Ishikawa (cell line): ENCODE results near the gene EML6.

Experiments
- CEBPB ChIP-seq: IDR thresholded peaks from 2 replicates; pipeline ENCODE4 v1.6.1; 2012
- CREB1 ChIP-seq: IDR thresholded peaks from 2 replicates; pipeline ENCODE4 v1.6.1; 2012; ENCODE audit warnings: low read depth
- EGR1 ChIP-seq: IDR thresholded peaks from 2 replicates; pipeline ENCODE4 v1.6.1; 2012
- EP300 ChIP-seq: IDR thresholded peaks from 2 replicates; pipeline ENCODE4 v1.6.1; 2012; ENCODE audit warnings: borderline replicate concordance
- FOXM1 ChIP-seq: IDR thresholded peaks from 2 replicates; pipeline ENCODE4 v1.6.1; 2012; ENCODE audit warnings: low read depth, borderline replicate concordance
- NFIC ChIP-seq: IDR thresholded peaks from 2 replicates; pipeline ENCODE4 v1.6.1; 2012
- RAD21 ChIP-seq: IDR thresholded peaks from 2 replicates; pipeline ENCODE4 v1.6.1; 2012; ENCODE audit warnings: low read depth
- TAF1 ChIP-seq: IDR thresholded peaks from 2 replicates; pipeline ENCODE4 v1.6.1; 2012; ENCODE audit warnings: low read depth, mild to moderate bottlenecking
- TCF12 ChIP-seq: IDR thresholded peaks from 2 replicates; pipeline ENCODE4 v1.6.1; 2012; ENCODE audit warnings: low read depth
- TEAD4 ChIP-seq: IDR thresholded peaks from 2 replicates; pipeline ENCODE4 v1.6.1; 2012
- USF1 ChIP-seq: IDR thresholded peaks from 2 replicates; pipeline ENCODE4 v1.6.1; 2012
- YY1 ChIP-seq: IDR thresholded peaks from 2 replicates; pipeline ENCODE4 v1.6.1; 2012; ENCODE audit warnings: low read depth
- ZBTB7A ChIP-seq: IDR thresholded peaks from 2 replicates; pipeline ENCODE4 v1.6.1; 2012; ENCODE audit warnings: low read depth
- TF ChIP-seq, protein P1 (sequence below): IDR thresholded peaks from 2 replicates; pipeline ENCODE4 v1.6.1; 2012
- TF ChIP-seq, protein P2 (sequence below): IDR thresholded peaks from 2 replicates; pipeline ENCODE4 v1.6.1; 2012; ENCODE audit warnings: low read depth, mild to moderate bottlenecking

EML6 gene

GRCh38 chr2:54880428-54880827 lies 157.0 kb downstream of the EML6 start:
- TF ChIP-seq USF1 (no peak), TEAD4 (no peak), YY1 (no peak), TCF12 (no peak)

DNA sequence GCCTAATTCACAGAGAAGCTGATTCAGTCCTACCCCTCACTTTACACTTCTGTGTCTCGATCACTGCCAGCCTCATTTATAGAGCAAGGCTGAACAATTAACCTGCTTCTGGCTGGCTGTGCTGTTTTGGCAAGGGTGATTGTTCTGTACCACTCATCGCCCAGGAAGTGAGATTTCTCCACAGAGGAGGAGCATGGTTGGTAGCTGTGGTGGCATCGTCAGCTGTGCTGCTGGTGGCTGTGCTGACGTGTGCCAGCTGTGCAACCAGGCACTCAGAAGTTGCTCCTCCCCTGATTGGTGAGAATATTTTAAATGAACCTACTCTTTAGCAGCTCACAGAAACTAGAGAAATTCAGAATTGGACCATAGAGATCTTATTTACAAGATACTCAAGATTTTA lies 158.3 kb downstream of the EML6 start:
- no peak for TF ChIP-seq EGR1
- TF ChIP-seq ZBTB7A: no peak
- TF ChIP-seq NFIC: no peak
- TF ChIP-seq EP300: no peak
- no peak for TF ChIP-seq FOXM1
- TF ChIP-seq YY1: no peak
- TF ChIP-seq, protein P1, sequence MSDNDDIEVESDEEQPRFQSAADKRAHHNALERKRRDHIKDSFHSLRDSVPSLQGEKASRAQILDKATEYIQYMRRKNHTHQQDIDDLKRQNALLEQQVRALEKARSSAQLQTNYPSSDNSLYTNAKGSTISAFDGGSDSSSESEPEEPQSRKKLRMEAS: no peak
- no peak for TF ChIP-seq CEBPB
- no peak for TF ChIP-seq CREB1
- no peak for TF ChIP-seq RAD21
- TF ChIP-seq TAF1: no peak
- TF ChIP-seq TEAD4: no peak
- TF ChIP-seq TCF12: no peak
- no peak for TF ChIP-seq USF1
- TF ChIP-seq, protein P2, sequence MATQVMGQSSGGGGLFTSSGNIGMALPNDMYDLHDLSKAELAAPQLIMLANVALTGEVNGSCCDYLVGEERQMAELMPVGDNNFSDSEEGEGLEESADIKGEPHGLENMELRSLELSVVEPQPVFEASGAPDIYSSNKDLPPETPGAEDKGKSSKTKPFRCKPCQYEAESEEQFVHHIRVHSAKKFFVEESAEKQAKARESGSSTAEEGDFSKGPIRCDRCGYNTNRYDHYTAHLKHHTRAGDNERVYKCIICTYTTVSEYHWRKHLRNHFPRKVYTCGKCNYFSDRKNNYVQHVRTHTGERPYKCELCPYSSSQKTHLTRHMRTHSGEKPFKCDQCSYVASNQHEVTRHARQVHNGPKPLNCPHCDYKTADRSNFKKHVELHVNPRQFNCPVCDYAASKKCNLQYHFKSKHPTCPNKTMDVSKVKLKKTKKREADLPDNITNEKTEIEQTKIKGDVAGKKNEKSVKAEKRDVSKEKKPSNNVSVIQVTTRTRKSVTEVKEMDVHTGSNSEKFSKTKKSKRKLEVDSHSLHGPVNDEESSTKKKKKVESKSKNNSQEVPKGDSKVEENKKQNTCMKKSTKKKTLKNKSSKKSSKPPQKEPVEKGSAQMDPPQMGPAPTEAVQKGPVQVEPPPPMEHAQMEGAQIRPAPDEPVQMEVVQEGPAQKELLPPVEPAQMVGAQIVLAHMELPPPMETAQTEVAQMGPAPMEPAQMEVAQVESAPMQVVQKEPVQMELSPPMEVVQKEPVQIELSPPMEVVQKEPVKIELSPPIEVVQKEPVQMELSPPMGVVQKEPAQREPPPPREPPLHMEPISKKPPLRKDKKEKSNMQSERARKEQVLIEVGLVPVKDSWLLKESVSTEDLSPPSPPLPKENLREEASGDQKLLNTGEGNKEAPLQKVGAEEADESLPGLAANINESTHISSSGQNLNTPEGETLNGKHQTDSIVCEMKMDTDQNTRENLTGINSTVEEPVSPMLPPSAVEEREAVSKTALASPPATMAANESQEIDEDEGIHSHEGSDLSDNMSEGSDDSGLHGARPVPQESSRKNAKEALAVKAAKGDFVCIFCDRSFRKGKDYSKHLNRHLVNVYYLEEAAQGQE: no peak

GRCh38 chr2:54885891-54886290 lies 162.4 kb downstream of the EML6 start:
- no peak for TF ChIP-seq FOXM1
- TF ChIP-seq, protein P1: no peak
- no peak for TF ChIP-seq YY1
- TF ChIP-seq NFIC: no peak
- TF ChIP-seq CREB1: no peak
- TF ChIP-seq RAD21: no peak
- TF ChIP-seq EP300: no peak

DNA sequence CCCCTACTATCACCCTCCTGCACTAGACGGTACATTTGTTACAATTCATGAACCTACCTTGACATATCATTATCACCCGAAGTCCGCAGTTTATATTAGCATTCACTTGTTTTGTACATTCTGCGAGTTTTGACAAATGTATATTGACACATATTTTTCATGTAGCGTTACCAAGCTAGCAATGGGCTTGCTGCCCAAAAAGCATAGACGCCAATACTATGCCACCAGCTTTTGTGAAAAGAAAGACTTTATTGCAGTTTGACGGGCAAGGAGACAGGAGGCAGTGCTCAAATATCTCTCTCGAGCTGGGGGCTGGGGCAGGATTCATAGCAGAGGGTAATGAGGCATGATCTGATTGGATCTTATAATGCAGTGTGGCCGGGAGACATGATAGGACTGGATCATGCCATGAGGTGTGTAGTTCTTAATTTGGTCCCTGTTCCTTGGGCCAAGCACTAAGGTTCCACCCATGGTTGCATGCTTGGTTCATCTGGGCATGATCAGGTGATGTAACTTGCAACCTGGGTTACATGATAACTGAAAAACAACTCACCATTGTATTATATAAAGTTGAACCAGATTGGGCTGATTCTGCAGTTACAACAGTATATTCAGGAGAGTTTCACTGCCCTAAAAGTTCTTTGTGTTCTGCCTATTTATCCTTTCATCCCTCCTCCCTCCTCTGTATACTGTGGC lies 164.5 kb downstream of the EML6 start:
- TF ChIP-seq, protein P2: no peak
- TF ChIP-seq EP300: no peak
- TF ChIP-seq, protein P1: no peak
- no peak for TF ChIP-seq TCF12
- TF ChIP-seq TEAD4: no peak
- TF ChIP-seq CREB1: no peak
- TF ChIP-seq TAF1: no peak
- no peak for TF ChIP-seq EGR1
- no peak for TF ChIP-seq ZBTB7A
- TF ChIP-seq RAD21: no peak
- no peak for TF ChIP-seq FOXM1
- no peak for TF ChIP-seq CEBPB
- no peak for TF ChIP-seq USF1
- TF ChIP-seq NFIC: no peak
- TF ChIP-seq YY1: no peak

- no peak for TF ChIP-seq YY1
- no peak for TF ChIP-seq ZBTB7A
- TF ChIP-seq RAD21: no peak
- no peak for TF ChIP-seq CREB1
- TF ChIP-seq NFIC: no peak
- TF ChIP-seq, protein P1: no peak
- no peak for TF ChIP-seq TAF1
- TF ChIP-seq TCF12: no peak
- TF ChIP-seq, protein P2: no peak
- TF ChIP-seq EP300: no peak
- no peak for TF ChIP-seq TEAD4
- no peak for TF ChIP-seq FOXM1
- TF ChIP-seq EGR1: no peak
These were observed 165.6 kb downstream of the EML6 start for GRCh38 chr2:54889053-54889452.
